GM19455 (cell line): ENCODE measurements around the gene OR2A7.
A peak's percentile ranks its signal among the peaks of the same experiment; 100 is the strongest.
"Not testable (repeated sequence)": the region's sequence is repeated elsewhere in the genome, so short reads cannot be mapped to it uniquely, and the experiment has no call there.

Experiments
- ATAC-seq: cut with Tn5 transposase; IDR thresholded peaks from one replicate; pipeline ENCODE4 v1.9.1; 2021; ENCODE audit not compliant: unreplicated experiment

The OR2A7 gene

GRCh38 chr7:144264692-144265091 lies at the start of gene OR2A7:
TSS of gene OR2A7 (minus strand) at chr7:144264792. CDS start at chr7:144259628, 5,164 bp downstream.
- ATAC-seq: not testable (repeated sequence)

DNA sequence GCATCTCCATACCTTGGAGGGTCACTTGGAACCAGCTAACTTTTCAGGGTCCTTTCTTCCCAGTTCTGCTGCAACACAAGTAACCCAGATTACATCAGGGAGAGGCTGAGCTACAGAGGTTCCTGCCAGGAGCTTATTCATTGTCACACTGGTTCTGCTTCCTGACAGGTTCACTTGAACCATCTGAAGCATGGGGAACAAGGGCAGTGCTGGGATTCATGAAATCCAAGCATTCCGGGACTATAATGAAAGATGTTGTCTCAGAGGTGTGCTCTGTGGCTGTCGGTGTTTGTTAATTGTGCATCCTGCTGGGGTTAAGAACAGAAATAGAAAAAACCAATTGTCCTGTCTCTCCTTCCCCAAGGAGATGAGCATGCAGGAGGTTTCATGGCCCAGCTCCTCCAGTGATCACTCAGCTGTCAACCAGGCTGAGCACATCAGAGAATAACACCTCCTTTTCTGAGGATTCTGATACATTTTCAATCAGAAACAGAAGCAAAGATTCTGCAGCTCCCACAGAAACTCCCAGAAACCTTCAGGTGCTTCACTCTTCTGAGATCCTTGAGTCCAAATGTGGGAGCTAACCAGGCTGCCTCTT lies 47.4 kb upstream of the OR2A7 start, which contains the start of gene OR2A1:
Gene OR2A1, plus strand, starts transcription at position 548 of the 598 bp plus-strand sequence. CDS start 5,706 bp downstream, outside the sequence.
- not testable (repeated sequence) for ATAC-seq

- ATAC-seq: not testable (repeated sequence)
These were observed 46.6 kb upstream of the OR2A7 start for GRCh38 chr7:144311218-144311617.

GRCh38 chr7:144309702-144310101 lies 45.1 kb upstream of the OR2A7 start:
- not testable (repeated sequence) for ATAC-seq

- ATAC-seq: not testable (repeated sequence)
These were observed 40.6 kb upstream of the OR2A7 start for GRCh38 chr7:144305156-144305555.

- not testable (repeated sequence) for ATAC-seq
These were observed 39.0 kb upstream of the OR2A7 start for GRCh38 chr7:144303607-144304006.

DNA sequence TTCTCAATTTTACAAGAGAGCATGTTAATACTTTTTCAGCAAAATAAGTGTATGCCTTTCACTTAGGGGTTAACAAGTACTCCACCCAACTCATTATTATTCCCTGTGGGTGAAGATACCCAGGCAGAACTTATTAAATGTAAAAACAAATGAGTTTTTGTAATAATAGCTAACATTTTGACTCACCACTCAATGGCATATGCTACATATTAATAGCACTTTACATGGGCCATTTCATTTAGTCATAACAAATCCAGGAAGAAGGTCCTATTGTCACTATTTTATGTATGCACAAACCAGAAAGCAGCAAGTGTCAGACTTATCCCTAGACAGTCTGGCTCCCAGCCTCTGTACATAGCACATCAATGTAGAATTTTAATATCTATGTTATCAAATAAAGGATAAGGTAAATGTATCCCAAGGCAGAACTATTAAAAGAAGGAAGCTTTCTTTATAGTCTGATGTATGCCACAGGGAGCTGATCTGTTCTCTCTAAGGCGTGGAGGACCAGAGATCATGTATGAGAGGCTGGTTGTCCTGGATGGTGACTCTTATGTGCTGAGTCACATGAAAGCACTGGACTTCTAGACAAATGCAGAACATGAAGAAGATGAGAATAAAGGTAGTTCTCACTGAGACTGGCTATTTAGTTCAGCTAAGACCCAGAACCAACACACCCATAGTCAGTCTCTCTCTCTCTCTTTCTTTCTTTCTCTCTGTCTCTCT lies 38.1 kb upstream of the OR2A7 start:
- ATAC-seq: not testable (repeated sequence)

- peak; percentile 84 for ATAC-seq
These were observed 29.4 kb upstream of the OR2A7 start for GRCh38 chr7:144293794-144294499.

- not testable (repeated sequence) for ATAC-seq
These were observed 28.0 kb upstream of the OR2A7 start for GRCh38 chr7:144292384-144293161.

DNA sequence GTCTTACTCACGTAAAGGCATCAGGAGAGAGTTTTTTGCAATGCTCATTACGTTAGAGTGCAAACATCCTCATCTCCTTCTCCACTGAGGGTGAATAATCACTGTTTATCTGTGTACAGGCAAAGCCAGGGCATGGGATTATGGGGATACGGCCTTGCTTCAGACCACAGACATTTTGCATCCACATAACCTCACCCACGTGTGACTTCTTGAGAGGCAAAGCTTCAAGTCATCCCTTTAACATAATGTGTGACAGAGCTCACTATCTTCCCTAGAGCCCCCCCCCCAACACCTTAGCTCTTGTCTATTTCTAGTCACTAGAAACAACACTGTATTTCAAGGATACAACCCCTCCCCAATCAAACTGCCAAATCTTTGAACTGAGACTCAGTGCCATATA lies 27.0 kb upstream of the OR2A7 start:
- ATAC-seq: not testable (repeated sequence)

DNA sequence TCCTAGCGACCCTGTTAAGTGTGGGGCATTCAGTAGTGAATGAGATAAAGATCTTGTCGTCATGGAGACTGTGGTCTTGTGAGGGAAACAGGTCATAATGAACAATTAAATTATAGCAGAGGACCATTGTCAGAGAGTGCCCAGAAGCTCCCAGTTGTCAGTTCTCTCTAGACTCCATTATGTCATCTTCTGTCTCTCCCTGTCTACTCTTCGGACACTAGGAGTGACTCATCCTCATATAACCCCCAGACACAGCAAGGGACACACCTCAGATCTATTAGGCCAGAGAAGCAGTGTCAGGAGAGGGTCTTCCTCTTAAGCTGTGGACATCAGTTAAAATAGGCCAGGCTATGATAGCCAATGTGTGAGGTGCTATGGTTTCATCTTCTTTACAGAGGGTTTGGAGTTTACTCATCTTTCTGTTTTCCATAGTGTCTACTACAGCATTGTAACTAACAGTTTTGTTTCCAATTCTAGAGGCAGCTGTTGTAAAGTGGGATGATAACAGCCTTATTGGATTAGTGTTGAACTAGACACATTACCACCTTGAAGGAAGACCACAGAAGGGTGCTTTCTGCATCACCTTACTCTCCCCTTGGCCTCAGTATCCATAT lies 22.7 kb upstream of the OR2A7 start:
- ATAC-seq: not testable (repeated sequence)

GRCh38 chr7:144283716-144284115 lies 19.1 kb upstream of the OR2A7 start:
- ATAC-seq: not testable (repeated sequence)

DNA sequence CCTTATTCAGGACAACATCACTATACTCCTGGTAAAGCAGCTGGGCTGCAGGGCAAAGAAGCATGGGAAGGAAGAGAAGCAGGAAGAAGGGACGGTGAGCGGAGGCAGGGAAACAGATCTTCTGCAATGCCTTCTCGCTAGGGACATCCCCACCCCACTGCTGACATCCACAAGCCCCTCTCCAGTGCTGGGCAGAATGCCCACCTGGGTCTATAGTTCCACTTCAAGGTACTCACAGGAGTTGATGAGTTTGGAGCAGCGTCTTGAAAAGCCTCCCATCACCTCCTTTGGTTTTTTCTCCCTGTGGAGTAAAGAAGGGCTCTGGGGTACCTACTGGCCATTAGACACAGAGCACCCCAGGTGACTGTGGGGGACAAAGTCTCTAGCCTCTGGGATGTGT lies 17.9 kb upstream of the OR2A7 start:
- ATAC-seq: not testable (repeated sequence)

DNA sequence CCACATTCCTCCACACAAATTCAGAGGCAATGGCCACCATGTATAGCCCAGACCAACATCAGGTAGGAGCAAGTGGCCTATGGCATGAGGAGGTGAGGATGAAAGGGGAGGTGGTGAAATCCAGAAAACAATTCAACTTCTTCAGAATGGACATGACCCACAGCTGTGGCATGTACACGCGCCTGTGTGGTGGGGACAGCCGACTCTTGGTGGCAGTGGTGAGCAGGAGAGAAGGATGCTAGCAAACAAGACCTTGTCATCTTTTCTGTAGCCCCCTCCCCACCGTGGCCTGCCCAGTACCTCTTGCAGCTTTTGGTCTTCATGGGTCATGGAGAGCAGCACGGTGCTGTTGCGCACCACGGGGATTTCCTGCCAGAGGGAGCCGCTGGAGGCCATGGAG lies 17.4 kb upstream of the OR2A7 start:
- not testable (repeated sequence) for ATAC-seq

GRCh38 chr7:144280010-144280409 lies 15.4 kb upstream of the OR2A7 start:
- ATAC-seq: not testable (repeated sequence)

DNA sequence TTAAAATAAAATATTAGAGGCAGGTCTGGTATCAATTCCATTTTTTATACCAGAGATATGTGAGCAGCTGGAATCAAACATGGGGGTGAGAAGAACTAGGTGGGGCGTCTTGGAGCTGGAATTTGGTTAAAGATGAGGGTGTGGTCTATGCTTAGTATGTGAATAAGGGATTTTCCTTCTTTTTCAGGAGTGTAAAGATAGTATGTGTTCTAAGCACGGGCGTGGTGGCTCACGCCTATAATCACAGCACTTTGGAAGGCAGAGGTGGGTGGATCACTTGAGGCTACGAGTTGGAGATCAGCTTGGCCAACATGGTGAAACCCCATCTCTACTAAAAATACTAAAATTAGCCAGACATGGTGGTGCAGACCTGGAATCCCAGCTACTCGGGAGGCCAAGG lies 10.7 kb upstream of the OR2A7 start:
- ATAC-seq: not testable (repeated sequence)

GRCh38 chr7:144269188-144269587 lies 4.6 kb upstream of the OR2A7 start, which contains the start of gene CTAGE8:
TSS of gene CTAGE8 (minus strand) at chr7:144269288. CDS start at chr7:144269250, 38 bp downstream.
- ATAC-seq: not testable (repeated sequence)

DNA sequence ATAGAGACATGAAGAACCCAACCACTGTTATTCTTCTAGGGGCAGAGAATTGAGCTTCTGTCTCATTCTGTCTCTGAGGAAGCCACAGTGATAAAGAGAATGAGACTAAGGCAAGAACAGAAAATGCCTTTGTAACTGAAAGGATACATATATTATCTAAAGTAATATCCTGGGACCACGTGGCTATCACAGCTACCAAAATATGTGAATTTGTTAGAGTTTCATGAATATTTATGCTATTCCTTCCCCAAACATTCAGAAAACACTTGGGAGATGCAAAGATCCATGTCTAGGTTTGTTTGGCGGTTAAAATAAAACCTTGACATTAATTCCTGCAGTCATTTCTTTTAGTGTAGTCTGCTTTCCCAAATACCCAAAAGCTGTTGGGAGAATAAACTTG lies 2.5 kb downstream of the OR2A7 start:
- not testable (repeated sequence) for ATAC-seq

DNA sequence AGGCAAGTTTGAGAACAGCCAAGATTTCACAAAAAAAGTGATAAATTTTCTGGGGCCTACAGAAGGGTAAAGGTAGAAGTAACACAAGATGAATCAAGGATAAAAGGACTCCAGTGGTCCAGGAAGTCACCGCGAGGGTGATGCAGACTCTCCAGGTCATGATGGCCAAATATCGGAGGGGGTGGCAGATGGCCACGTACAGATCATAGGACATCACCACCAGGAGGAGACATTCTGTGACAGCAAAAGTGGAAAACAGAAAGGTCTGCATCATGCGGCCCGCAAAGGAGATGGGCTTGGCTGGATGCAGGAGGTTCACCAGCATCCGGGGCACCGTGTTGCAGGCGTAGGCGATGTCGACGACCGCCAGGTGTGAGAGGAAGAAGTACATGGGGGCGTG lies 5.5 kb downstream of the OR2A7 start:
- ATAC-seq: not testable (repeated sequence)

DNA sequence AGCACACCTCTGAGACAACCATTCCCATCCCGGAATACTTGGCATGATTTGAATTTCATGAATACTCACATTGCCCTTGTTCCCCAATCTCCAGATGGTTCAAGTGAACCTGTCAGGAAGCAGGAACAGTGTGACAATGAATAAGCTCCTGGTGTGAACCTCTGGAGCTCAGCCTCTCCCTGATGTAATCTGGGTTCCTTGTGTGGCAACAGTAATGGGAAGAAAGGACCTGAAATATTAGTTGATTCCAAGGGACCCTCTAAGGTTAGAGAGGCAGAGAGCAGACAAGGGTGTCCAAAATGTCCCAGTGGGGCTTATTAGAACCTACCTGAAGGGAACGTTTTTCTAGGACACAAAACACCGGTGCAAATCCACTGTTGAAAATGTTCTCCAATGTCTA lies 8.5 kb downstream of the OR2A7 start:
- no peak for ATAC-seq
